Left lung (tissue), 10 donors: ENCODE results near the gene UBAC2. TPM values are rescaled to one million over a fixed set of nuclear protein-coding genes. Genes with fewer than 3 reads are reported as not detected.

Source experiments
- ATAC-seq: fragments of 200-7000 bp; cut with Tn5 transposase; one replicate; pipeline ENCODE4 v1.9.1; 2020; ENCODE audit warnings: moderate library complexity
- DNase-seq, 4 donors: peaks; one replicate each; pipeline ENCODE4 v3.0.0-alpha.2; 2013 to 2020
- H3K27ac ChIP-seq, 2 donors: fragments of 200-600 bp; sonication (generic) in 1 of 2; one replicate each; pipeline versions ENCODE4 v1.5.0 to v1.8.0; 2020 to 2021
- H3K27me3 ChIP-seq, 2 donors: fragments of 200-600 bp; sonication (generic) in 1 of 2; one replicate each; pipeline versions ENCODE4 v1.5.0 to v1.8.0; 2020 to 2021
- H3K36me3 ChIP-seq, 2 donors: fragments of 200-600 bp; sonication (generic) in 1 of 2; one replicate each; pipeline versions ENCODE4 v1.5.0 to v1.8.0; 2020 to 2021
- H3K4me1 ChIP-seq, 2 donors: fragments of 200-600 bp; one replicate each; pipeline ENCODE4 v1.8.0; 2021
- H3K4me3 ChIP-seq, 2 donors: fragments of 200-600 bp; sonication (generic) in 1 of 2; one replicate each; pipeline versions ENCODE4 v1.5.0 to v1.8.0; 2020 to 2021; ENCODE audit warnings: mild to moderate bottlenecking in 1 of 2
- H3K9me3 ChIP-seq, 2 donors: fragments of 200-600 bp; sonication (generic) in 1 of 2; one replicate each; pipeline versions ENCODE4 v1.5.0 to v1.8.0; 2020 to 2021
- CTCF ChIP-seq, 2 donors: fragments of 200-600 bp; sonication (generic) in 1 of 2; IDR thresholded peaks; one replicate each; pipeline versions ENCODE4 v1.5.0 to v1.8.0; 2021; ENCODE audit warnings: antibody characterized with exemption in 2 of 2
- intact Hi-C, 2 donors: fragments of 100-400 bp; cut with DNase I; formaldehyde crosslinking; loops; one replicate each; pipeline versions ENCODE4 v1.11.2 to v1.14.2; 2022
- polyA plus RNA-seq, 6 donors: library from polyadenylated mRNA; unstranded; fragments of 120-200 nt; gene quantifications; one replicate each; pipeline ENCODE4 v1.2.1, GENCODE V29; 2013; ENCODE audit not compliant: insufficient read length in 6 of 6
- total RNA-seq, 2 donors: library from RNA; stranded (reverse); fragmentation: NEBNext Ultra II Directional; extraction: Animal tissue kit (Norgen Biotek cat#: 25700); gene quantifications; one replicate each; pipeline ENCODE4 v1.2.1, GENCODE V29; 2021
- donor health status: DM: no; HTN: yes; CAD: no.
- donor health status: DM: no; HTN: no; CAD: no.

UBAC2 gene
- total and polyA plus RNA-seq, 8 donors: 56.1 to 71.6 (median 66.4) TPM

- DNase-seq: no peak
- no peak for ATAC-seq
- no peaks in the 10 kb centered on the region for H3K27me3 ChIP-seq
- H3K27ac ChIP-seq: no peak overlapping the region
- intact Hi-C loops: no loop called here
- H3K4me1 ChIP-seq: peaks cover 0 to 7% of the 10 kb centered on the region in 2 donors
- no peak for TF ChIP-seq CTCF (IDR thresholded peaks at IDR 0.05)
- no peaks in the 10 kb centered on the region for H3K9me3 ChIP-seq
- no peaks in the 10 kb centered on the region for H3K36me3 ChIP-seq
- H3K4me3 ChIP-seq: no peak overlapping the region
Observed at GRCh38 chr13:99192480-99192879, 8.2 kb upstream of the UBAC2 start.

- intact Hi-C loops: no loop called here
- Histone ChIP-seq H3K27ac (no peak overlapping the region), H3K4me3 (no peak overlapping the region), H3K27me3 (no peaks in the 10 kb centered on the region), H3K4me1 (peaks cover 0 to 7% of the 10 kb centered on the region in 2 donors), H3K36me3 (no peaks in the 10 kb centered on the region), H3K9me3 (no peaks in the 10 kb centered on the region)
- no peak for ATAC-seq
- no peak for TF ChIP-seq CTCF (IDR thresholded peaks at IDR 0.05)
- DNase-seq: no peak
Observed at GRCh38 chr13:99193152-99193551, 7.5 kb upstream of the UBAC2 start.

- Histone ChIP-seq H3K4me3 (no peak overlapping the region), H3K36me3 (no peaks in the 10 kb centered on the region), H3K27ac (no peak overlapping the region), H3K27me3 (no peaks in the 10 kb centered on the region), H3K4me1 (peaks cover 0 to 17% of the 10 kb centered on the region in 2 donors), H3K9me3 (no peaks in the 10 kb centered on the region)
- TF ChIP-seq CTCF (IDR thresholded peaks at IDR 0.05): no peak
- ATAC-seq (no peak), DNase-seq (no peak)
- intact Hi-C loops: no loop called here
Observed at GRCh38 chr13:99196466-99197116, 4.1 kb upstream of the UBAC2 start.

GRCh38 chr13:99197117-99197651, 3.5 kb upstream of the UBAC2 start:
- H3K36me3 ChIP-seq: no peaks in the 10 kb centered on the region
- no peaks in the 10 kb centered on the region for H3K9me3 ChIP-seq
- ATAC-seq (no peak), DNase-seq (no peak)
- no peaks in the 10 kb centered on the region for H3K27me3 ChIP-seq
- intact Hi-C loops: no loop called here
- H3K4me3 ChIP-seq: no peak overlapping the region
- H3K4me1 ChIP-seq: peaks cover under 1 to 16% of the 10 kb centered on the region in 2 donors
- no peak overlapping the region for H3K27ac ChIP-seq
- TF ChIP-seq CTCF (IDR thresholded peaks at IDR 0.05): no peak

- peaks cover 11 to 42% of the 10 kb centered on the region in 2 donors for H3K4me1 ChIP-seq
- ATAC-seq (peak; percentile 12), DNase-seq (peak in 2 of 4 donors; percentile 19 to 38)
- no peaks in the 10 kb centered on the region for H3K27me3 ChIP-seq
- H3K27ac ChIP-seq: peak overlapping the region; percentile 95 to 97
- TF ChIP-seq CTCF (IDR thresholded peaks at IDR 0.05): no peak
- intact Hi-C loops: no loop called here
- peak overlapping the region; percentile 94 to 99 for H3K4me3 ChIP-seq
- no peaks in the 10 kb centered on the region for H3K36me3 ChIP-seq
- H3K9me3 ChIP-seq: no peaks in the 10 kb centered on the region
Observed at GRCh38 chr13:99199541-99200431, 868 bp upstream of the UBAC2 start.
